Breast epithelium (tissue), 4 donors: ENCODE measurements around the gene KCND3. TPM values are rescaled to one million over a fixed set of nuclear protein-coding genes. Genes with fewer than 3 reads are reported as not detected.

Experiments
- DNase-seq, 2 donors: peaks; one replicate each; pipeline ENCODE4 v3.0.0-alpha.2; 2019; ENCODE audit warnings: low spot score in 2 of 2
- H3K27ac ChIP-seq, 2 donors: fragments of 200-600 bp; sonication (generic) in 1 of 2; one replicate each; pipeline ENCODE4 v1.5.1; 2016 to 2019; ENCODE audit warnings: mild to moderate bottlenecking in 1 of 2
- H3K27me3 ChIP-seq, 2 donors: fragments of 200-600 bp; sonication (generic) in 1 of 2; one replicate each; pipeline versions ENCODE4 v1.5.1 to v1.6.0; 2017 to 2019; ENCODE audit warnings: control low read depth in 1 of 2, mild to moderate bottlenecking in 1 of 2
- H3K36me3 ChIP-seq: fragments of 200-600 bp; one replicate; pipeline ENCODE4 v1.5.1; 2019
- H3K4me1 ChIP-seq, 2 donors: fragments of 200-600 bp; sonication (generic); one replicate each; pipeline ENCODE4 v1.5.1; 2016 to 2019; ENCODE audit warnings: control low read depth in 1 of 2
- H3K4me3 ChIP-seq, 3 donors: fragments of 200-600 bp; sonication (generic); 1 replicate in 2 of 3; 2 replicates in 1 of 3; pipeline ENCODE4 v1.5.1; 2016 to 2019; ENCODE audit warnings: mild to moderate bottlenecking in 3 of 3, moderate library complexity in 2 of 3
- H3K9me3 ChIP-seq, 2 donors: fragments of 200-600 bp; sonication (generic) in 1 of 2; one replicate each; pipeline ENCODE4 v1.5.1; 2016 to 2019; ENCODE audit warnings: control low read depth in 1 of 2
- POLR2A ChIP-seq: fragments of 450-650 bp; IDR thresholded peaks from one replicate; pipeline ENCODE4 v1.6.1; 2016; ENCODE audit warnings: antibody characterized with exemption, mild to moderate bottlenecking, moderate library complexity
- POLR2AphosphoS5 ChIP-seq, 3 donors: sonication (generic); formaldehyde crosslinking; IDR thresholded peaks; one replicate each; pipeline ENCODE4 v1.6.1; 2017; ENCODE audit warnings: antibody characterized with exemption in 3 of 3
- intact Hi-C: fragments of 100-400 bp; cut with DNase I; formaldehyde crosslinking; loops from one replicate; pipeline ENCODE4 v1.15.1; 2023; ENCODE audit warnings: low total_unique reads
- total RNA-seq, 3 donors: library from RNA; depleted of rRNA; stranded (reverse); fragments of >200 nt; gene quantifications; one replicate each; pipeline ENCODE4 v1.1.0, GENCODE V29; 2016
- TF ChIP-seq, protein P1 (sequence below), 3 donors: fragments of 450-650 bp; IDR thresholded peaks; one replicate each; pipeline ENCODE4 v1.5.1; 2016 to 2017; ENCODE audit warnings: antibody characterized with exemption in 3 of 3, mild to moderate bottlenecking in 3 of 3, moderate library complexity in 3 of 3

KCND3 gene
- total RNA-seq, 3 donors from 2014 or later: 5.9 to 10.2 (median 6.7) TPM

DNA sequence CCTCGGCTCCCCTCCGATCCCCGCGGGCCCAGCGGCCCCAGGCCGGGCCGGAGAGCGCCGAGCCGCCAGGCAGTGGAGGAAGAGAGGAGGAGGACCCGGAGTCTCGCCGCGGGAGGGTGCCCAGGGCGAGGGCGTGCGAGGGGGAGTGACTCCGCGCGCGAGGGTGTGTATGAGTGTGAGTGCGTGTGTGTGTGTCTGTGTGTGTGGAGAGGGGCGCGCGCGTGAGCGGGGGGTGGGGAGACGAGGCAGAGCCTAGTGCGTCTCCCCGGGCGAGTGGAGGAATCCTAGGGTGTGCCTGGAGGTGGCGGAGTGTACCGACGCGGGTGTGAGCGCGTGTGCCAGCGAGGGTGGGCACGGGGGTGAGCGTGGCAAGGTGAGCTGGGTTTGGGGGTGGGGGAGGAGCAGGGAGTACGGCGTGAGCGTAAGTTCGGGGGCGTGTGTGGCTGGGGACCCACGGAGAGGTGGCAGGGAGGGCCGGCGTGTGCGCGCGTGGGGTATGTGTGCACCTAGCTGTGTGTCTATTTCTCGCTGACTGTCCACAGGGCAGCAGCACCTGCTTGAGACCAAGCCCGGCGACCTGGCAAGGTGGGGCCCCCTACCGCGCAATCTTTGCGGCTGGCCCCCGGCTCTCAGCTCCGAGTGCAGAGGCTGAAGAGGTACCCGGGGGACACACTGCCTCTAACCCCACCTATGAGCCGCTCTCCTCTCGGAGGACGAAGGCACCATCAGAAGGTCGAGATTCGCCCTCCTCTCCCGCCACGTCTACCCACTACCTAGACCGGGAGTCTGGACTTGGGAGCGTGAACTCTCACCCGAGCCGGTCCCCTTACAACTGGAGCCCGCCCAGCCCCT, 784 bp upstream of the KCND3 start:
- peak overlapping the region; percentile 45 to 74 for H3K27ac ChIP-seq
- intact Hi-C loops: no loop called here

DNA sequence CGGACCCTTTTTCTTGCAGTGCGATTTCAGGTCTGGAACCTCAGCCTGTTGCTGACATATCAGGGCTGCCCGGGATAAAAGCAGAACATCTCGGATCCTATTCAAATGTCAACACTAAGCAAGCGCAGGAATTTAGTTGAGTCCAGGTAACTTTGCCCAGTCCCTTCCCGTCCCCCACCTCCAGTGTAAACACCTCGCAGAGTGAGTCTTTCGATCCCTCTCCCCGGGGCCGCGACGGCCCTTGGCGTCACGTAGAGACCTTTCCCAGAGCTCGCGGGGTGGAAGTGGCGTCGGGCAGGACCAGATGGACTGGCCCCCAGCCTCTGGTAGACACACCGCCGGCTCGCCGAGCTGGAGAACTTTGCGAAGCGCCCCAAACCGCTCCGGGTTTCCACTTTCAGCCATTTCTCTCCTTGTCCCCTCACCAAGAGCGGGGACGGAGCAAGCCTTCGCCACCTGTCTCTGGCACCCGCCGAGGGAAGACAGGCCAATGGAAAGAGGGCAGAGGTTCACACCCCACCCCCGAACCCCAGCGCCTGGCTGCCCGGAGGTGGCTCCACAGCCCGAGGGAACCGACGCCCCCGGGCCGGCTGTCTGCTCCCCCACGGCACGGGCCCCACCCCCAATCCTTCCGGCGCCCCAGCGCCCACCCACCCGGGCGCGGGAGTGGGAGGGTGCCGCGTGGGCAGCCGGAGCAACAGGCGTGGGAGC, 570 bp downstream of the KCND3 start:
- Histone ChIP-seq H3K9me3 (no peaks in the 10 kb centered on the region), H3K4me3 (peak overlapping the region; percentile 59 to 89 (median 67)), H3K27me3 (no peaks in the 10 kb centered on the region), H3K36me3 (no peaks in the 10 kb centered on the region), H3K27ac (peak overlapping the region in 1 of 2 donors; percentile 74), H3K4me1 (no peaks in the 10 kb centered on the region)
- intact Hi-C loops: no loop called here
- TF ChIP-seq, protein P1, sequence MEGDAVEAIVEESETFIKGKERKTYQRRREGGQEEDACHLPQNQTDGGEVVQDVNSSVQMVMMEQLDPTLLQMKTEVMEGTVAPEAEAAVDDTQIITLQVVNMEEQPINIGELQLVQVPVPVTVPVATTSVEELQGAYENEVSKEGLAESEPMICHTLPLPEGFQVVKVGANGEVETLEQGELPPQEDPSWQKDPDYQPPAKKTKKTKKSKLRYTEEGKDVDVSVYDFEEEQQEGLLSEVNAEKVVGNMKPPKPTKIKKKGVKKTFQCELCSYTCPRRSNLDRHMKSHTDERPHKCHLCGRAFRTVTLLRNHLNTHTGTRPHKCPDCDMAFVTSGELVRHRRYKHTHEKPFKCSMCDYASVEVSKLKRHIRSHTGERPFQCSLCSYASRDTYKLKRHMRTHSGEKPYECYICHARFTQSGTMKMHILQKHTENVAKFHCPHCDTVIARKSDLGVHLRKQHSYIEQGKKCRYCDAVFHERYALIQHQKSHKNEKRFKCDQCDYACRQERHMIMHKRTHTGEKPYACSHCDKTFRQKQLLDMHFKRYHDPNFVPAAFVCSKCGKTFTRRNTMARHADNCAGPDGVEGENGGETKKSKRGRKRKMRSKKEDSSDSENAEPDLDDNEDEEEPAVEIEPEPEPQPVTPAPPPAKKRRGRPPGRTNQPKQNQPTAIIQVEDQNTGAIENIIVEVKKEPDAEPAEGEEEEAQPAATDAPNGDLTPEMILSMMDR (IDR thresholded peaks at IDR 0.05): no peak
- no peak for TF ChIP-seq POLR2A
- no peak for TF ChIP-seq POLR2AphosphoS5 (IDR thresholded peaks at IDR 0.05)
- no peak for DNase-seq

More for the DNA sequence above, 784 bp upstream of the KCND3 start:
- no peak for TF ChIP-seq POLR2AphosphoS5 (IDR thresholded peaks at IDR 0.05)
- TF ChIP-seq, protein P1 (IDR thresholded peaks at IDR 0.05): no peak
- TF ChIP-seq POLR2A: no peak
- H3K9me3 ChIP-seq: no peaks in the 10 kb centered on the region
- no peaks in the 10 kb centered on the region for H3K36me3 ChIP-seq
- no peak for DNase-seq
- H3K4me3 ChIP-seq: peak overlapping the region; percentile 59 to 89 (median 67)
- H3K4me1 ChIP-seq: no peaks in the 10 kb centered on the region
- H3K27me3 ChIP-seq: no peaks in the 10 kb centered on the region

DNA sequence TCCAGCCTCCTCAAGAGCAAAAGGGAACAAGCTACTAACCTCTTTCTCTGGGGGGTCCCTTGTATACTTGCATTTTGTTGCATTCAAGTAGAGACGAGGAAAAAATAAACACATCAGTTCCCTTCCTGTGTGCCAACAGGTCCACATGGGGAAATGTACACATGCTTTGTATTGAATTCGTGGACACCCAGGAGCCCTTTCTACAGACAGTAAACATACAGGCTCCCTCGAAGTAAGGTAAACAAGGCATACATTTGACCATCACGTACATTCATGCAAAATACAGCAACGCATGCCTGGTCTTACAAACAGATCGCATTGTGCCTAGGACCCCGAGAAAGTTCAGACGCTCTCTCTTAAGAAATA, 1.1 kb downstream of the KCND3 start:
- Histone ChIP-seq H3K4me3 (peak overlapping the region in 2 of 3 donors; percentile 59 to 89), H3K27me3 (no peaks in the 10 kb centered on the region), H3K27ac (no peak overlapping the region), H3K4me1 (no peaks in the 10 kb centered on the region), H3K9me3 (no peaks in the 10 kb centered on the region), H3K36me3 (no peaks in the 10 kb centered on the region)
- DNase-seq: no peak
- intact Hi-C loops: no loop called here
- no peak for TF ChIP-seq POLR2A
- TF ChIP-seq, protein P1 (IDR thresholded peaks at IDR 0.05): no peak
- no peak for TF ChIP-seq POLR2AphosphoS5 (IDR thresholded peaks at IDR 0.05)

DNA sequence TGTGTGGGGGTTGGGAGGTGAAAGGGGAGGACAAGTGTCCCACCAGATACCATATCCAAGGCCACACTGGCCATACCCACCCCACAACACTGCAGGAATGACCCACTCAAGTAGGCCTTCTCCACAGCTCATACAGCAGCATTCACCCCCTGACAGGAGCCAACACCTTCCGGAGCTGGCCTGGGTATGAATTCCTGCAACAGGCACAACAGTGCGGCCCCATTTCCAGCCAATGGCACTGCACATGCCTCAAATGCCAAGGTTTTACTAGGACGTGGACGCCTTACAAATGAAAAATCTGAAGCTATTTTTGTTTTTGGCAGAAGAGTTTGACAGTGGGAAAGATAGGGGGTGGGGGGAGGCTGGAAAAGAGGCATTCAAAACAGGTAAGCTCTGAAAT, 2.0 kb downstream of the KCND3 start:
- H3K36me3 ChIP-seq: no peaks in the 10 kb centered on the region
- H3K4me1 ChIP-seq: no peaks in the 10 kb centered on the region
- DNase-seq: no peak
- intact Hi-C loops: no loop called here
- no peak for TF ChIP-seq POLR2A
- TF ChIP-seq POLR2AphosphoS5 (IDR thresholded peaks at IDR 0.05): no peak
- TF ChIP-seq, protein P1 (IDR thresholded peaks at IDR 0.05): no peak
- no peaks in the 10 kb centered on the region for H3K9me3 ChIP-seq
- no peaks in the 10 kb centered on the region for H3K27me3 ChIP-seq
- H3K4me3 ChIP-seq: no peak overlapping the region
- H3K27ac ChIP-seq: no peak overlapping the region

DNA sequence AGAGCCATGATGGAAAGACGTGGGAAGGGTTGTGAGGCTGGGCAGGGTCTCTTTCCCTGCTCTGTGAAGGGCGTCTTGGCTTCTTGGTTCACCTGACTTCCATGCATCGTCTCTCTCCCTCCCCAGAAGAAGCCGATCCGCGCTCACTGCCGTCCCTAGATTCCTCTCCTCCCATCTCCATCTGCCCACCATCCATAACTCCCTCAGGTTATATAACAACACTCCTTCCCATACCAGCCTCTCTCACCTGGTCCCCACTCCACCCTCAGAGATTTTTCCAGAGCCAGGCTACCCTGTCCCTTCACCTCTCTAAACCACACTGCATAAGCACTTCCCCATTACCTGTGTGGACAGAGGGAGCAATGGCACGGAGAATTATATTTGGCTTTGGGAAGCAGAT, 6.0 kb downstream of the KCND3 start:
- Histone ChIP-seq H3K27ac (no peak overlapping the region), H3K36me3 (no peaks in the 10 kb centered on the region), H3K4me3 (no peak overlapping the region), H3K27me3 (no peaks in the 10 kb centered on the region), H3K9me3 (no peaks in the 10 kb centered on the region), H3K4me1 (no peaks in the 10 kb centered on the region)
- intact Hi-C loops: no loop called here
- DNase-seq: no peak
- TF ChIP-seq, protein P1 (IDR thresholded peaks at IDR 0.05): no peak
- TF ChIP-seq POLR2A: no peak
